Measurements from ENCODE around the gene APOLD1. TPM values are rescaled to one million over a fixed set of nuclear protein-coding genes. Genes with fewer than 3 reads are reported as not detected.

Gene APOLD1
- total and polyA plus RNA-seq, 2 of the 4 experiments (the other 2 are of a cell fraction), result 2.3 to 4.5 TPM

- peak overlapping the region; percentile 47 for H3K27ac ChIP-seq (ENCODE audit: insufficient read depth, low read length)
- in situ Hi-C loops (cut with MboI; ENCODE audit: low sequenced_read_pairs), result loop anchor here (10.0 kb wide), 2 partner anchors 47 to 147 kb away; no protein-coding TSS in a partner anchor
- H3K9ac ChIP-seq (ENCODE audit: low read depth, low read length), result no peak overlapping the region
These were observed 52.3 kb downstream of the APOLD1 start for GRCh38 chr12:12837813-12838153.

More at GRCh38 chr12:12837813-12838153, 52.3 kb downstream of the APOLD1 start:
- DNase-seq, result no peak
- Histone ChIP-seq H3K36me3 (ENCODE audit: control insufficient read depth, insufficient read depth, low read length) (peaks cover 10% of the 10 kb centered on the region), H3K18ac (ENCODE audit: low read depth, low read length) (peak overlapping the region; percentile 64), H2BK5ac (ENCODE audit: low read depth, low read length, poor library complexity, severe bottlenecking) (peak overlapping the region; percentile 84), H3K14ac (replicated peaks; ENCODE audit: low read depth, low read length) (peak overlapping the region; percentile 57; the same call in 1 of the 2 replicates), H4K20me1 (ENCODE audit: insufficient read depth, low read length) (no peaks in the 10 kb centered on the region), H2AFZ (replicated peaks; ENCODE audit: low read length, poor library complexity) (peak overlapping the region; percentile 81), H3K4ac (ENCODE audit: low read depth, low read length) (peak overlapping the region; percentile 91), H3K27me3 (ENCODE audit: control insufficient read depth, insufficient read depth, low read length) (no peaks in the 10 kb centered on the region), H3K9me1 (ENCODE audit: insufficient read depth, low read length) (peaks cover 27% of the 10 kb centered on the region), H2BK20ac (ENCODE audit: low read depth, low read length) (peak overlapping the region; percentile 85), H4K8ac (ENCODE audit: low read depth in 2 of 2, low read length in 2 of 2) (peak overlapping the region; percentile 62 to 94), H3K23ac (ENCODE audit: low read depth, low read length) (peak overlapping the region; percentile 55; the same call in 1 of the 2 replicates), H4K91ac (ENCODE audit: insufficient read depth, low read depth, low read length) (peak overlapping the region; percentile 85), H2AK9ac (replicated peaks; ENCODE audit: low read depth, low read length, poor library complexity) (peak overlapping the region; percentile 86), H4K5ac (ENCODE audit: low read depth, low read length) (peak overlapping the region; percentile 59; the same call in 1 of the 2 replicates), H2BK15ac (ENCODE audit: low read depth, low read length) (peak overlapping the region; percentile 67), H2BK120ac (ENCODE audit: low read depth, low read length) (peak overlapping the region; percentile 92), H3K4me2 (ENCODE audit: low read depth, low read length) (no peak overlapping the region), H2AK5ac (ENCODE audit: low read depth, low read length) (peak overlapping the region; percentile 99), H3K4me1 (ENCODE audit: control insufficient read depth, insufficient read depth, low read length) (peaks cover 20% of the 10 kb centered on the region), H3K56ac (ENCODE audit: extremely low read depth, insufficient read depth, low read length) (peak overlapping the region; percentile 58; the same call in 1 of the 2 replicates), H3K4me3 (ENCODE audit: insufficient read depth, low read depth, low read length) (no peak overlapping the region), H3K9me3 (ENCODE audit: control insufficient read depth, insufficient read depth, low read length) (no peaks in the 10 kb centered on the region), H3K79me1 (ENCODE audit: low read depth in 1 of 2, low read length in 2 of 2) (peaks cover 0 to 36% of the 10 kb centered on the region in 2 experiments; a peak in 3 of 4 replicates)
- dilution Hi-C loops (cut with HindIII; ENCODE audit: low sequenced_read_pairs, unreplicated experiment) (no loop called here), intact Hi-C loops (cut with micrococcal nuclease) (loop anchor here (1.0 to 5.0 kb wide), 3 partner anchors 50 to 146 kb away; partner anchors contain the start of genes APOLD1 and GPRC5A)
- ATAC-seq (ENCODE audit: low read depth), result no peak
- WGBS, 2 experiments (ENCODE audit: extremely low coverage in 2 of 2, insufficient read length in 1 of 2), result no CpG with 5 or more reads among the region's 3 CpGs
- no TSS peak for BruUV-seq (replicated peaks)
- TF ChIP-seq CTCF (conservative IDR thresholded peaks at IDR 0.05; ENCODE audit: low read depth, low read length), result no peak
- no peak for TF ChIP-seq ELK1 (IDR thresholded peaks at IDR 0.05; ENCODE audit: borderline replicate concordance, low read depth, low read length)
- no peak for TF ChIP-seq FOS (IDR thresholded peaks at IDR 0.05; ENCODE audit: low read depth, low read length)
- no peak for TF ChIP-seq MAFK (IDR thresholded peaks at IDR 0.05; ENCODE audit: low read depth, low read length)
- TF ChIP-seq RCOR1 (IDR thresholded peaks at IDR 0.05; ENCODE audit: insufficient replicate concordance, low read length), result no peak
- no peak for TF ChIP-seq CEBPB (IDR thresholded peaks at IDR 0.05; ENCODE audit: low read depth, low read length)
- TF ChIP-seq SMC3 (IDR thresholded peaks at IDR 0.05; ENCODE audit: low read depth, low read length), result no peak
- no peak for TF ChIP-seq RFX5 (IDR thresholded peaks at IDR 0.05; ENCODE audit: low read depth, low read length)
- TF ChIP-seq USF2 (IDR thresholded peaks at IDR 0.05; ENCODE audit: low read depth, low read length), result no peak
- no peak for TF ChIP-seq POLR2A (IDR thresholded peaks at IDR 0.05; ENCODE audit: low read depth, low read length)
- no peak for TF ChIP-seq MAZ (IDR thresholded peaks at IDR 0.05; ENCODE audit: borderline replicate concordance, low read depth, low read length)
- TF ChIP-seq CHD1 (IDR thresholded peaks at IDR 0.05; ENCODE audit: low read depth, low read length), result no peak
- TF ChIP-seq MXI1 (IDR thresholded peaks at IDR 0.05; ENCODE audit: borderline replicate concordance, low read depth, low read length), result no peak
- no peak for TF ChIP-seq NFE2L2 (IDR thresholded peaks at IDR 0.05; ENCODE audit: low read depth, low read length)
- TF ChIP-seq BHLHE40 (IDR thresholded peaks at IDR 0.05; ENCODE audit: low read depth, low read length), result no peak
- TF ChIP-seq RAD21 (IDR thresholded peaks at IDR 0.05; ENCODE audit: low read length), result no peak
- ChIA-PET CTCF (interaction anchor here (1.2 to 2.0 kb wide), 4 partner anchors 30 to 196 kb away, joined by 3 to 7 read pairs (median 5); partner anchors contain the start of gene GPRC5A), POLR2A (ENCODE audit: unreplicated experiment) (interaction anchor here (0.6 kb wide), 1 partner anchor 79 kb away, joined by 3 read pairs; no protein-coding TSS in a partner anchor)

Data from IMR-90 (cell line).